ENCODE results near the gene ADIPOR2. TPM values are rescaled to one million over a fixed set of nuclear protein-coding genes. Genes with fewer than 3 reads are reported as not detected.

The ADIPOR2 gene
- total RNA-seq, 5 donors from 2014 or later (not counting 1 experiment from before 2014, with no cell fraction given): 21.7 to 35.0 (median 33.4) TPM

GRCh38 chr12:1804545-1805332, 113.9 kb downstream of the ADIPOR2 start:
- peak; percentile 62 to 92 (median 83) for DNase-seq
- peak overlapping the region; percentile 80 to 87 for H3K27ac Mint-ChIP-seq
- H3K27me3 Mint-ChIP-seq: no peaks in the 10 kb centered on the region
- peaks cover 7 to 15% (median 9%) of the 10 kb centered on the region in 3 donors for H3K4me1 Mint-ChIP-seq
- ChIA-PET CTCF (no interaction called here), POLR2A (interaction anchor here in 1 of 2 donors (0.5 to 0.6 kb wide), 2 partner anchors 817 to 855 kb away, joined by 3 read pairs; partner anchors contain the start of gene RAD52)
- peak overlapping the region in 1 of 3 donors; percentile 17 for H3K4me3 Mint-ChIP-seq
- peaks cover 0 to 4% (median 0%) of the 10 kb centered on the region in 3 donors for H3K9me3 Mint-ChIP-seq
- peaks cover 3% of the 10 kb centered on the region for H3K36me3 Mint-ChIP-seq
- H3K27ac ChIP-seq (ENCODE audit: low read length): peak overlapping the region; percentile 40
- peak; percentile 88 to 100 (median 94) for ATAC-seq (replicated peaks in 1 of 4)
- no peaks in the 10 kb centered on the region for H3K36me3 ChIP-seq (ENCODE audit: control insufficient read depth in 2 of 2, extremely low read depth in 1 of 2, insufficient read depth in 1 of 2, low read length in 1 of 2)
- H3K27me3 ChIP-seq (replicated peaks in 1 of 2; ENCODE audit: control insufficient read depth in 2 of 2, extremely low read depth in 1 of 2, insufficient read depth in 2 of 2, low read length in 1 of 2): no peaks in the 10 kb centered on the region
- WGBS (ENCODE audit: insufficient coverage): 71% methylated on average over 15 of the region's 25 CpGs
- no peaks in the 10 kb centered on the region for H3K9me3 ChIP-seq
- H3K4me3 ChIP-seq (ENCODE audit: control insufficient read depth in 1 of 2, extremely low read depth in 1 of 2, low read length in 1 of 2): peak overlapping the region in 1 of 2 donors; percentile 5
- H3K4me1 ChIP-seq (ENCODE audit: control insufficient read depth in 1 of 2, extremely low read depth in 1 of 2, insufficient read depth in 2 of 2, low read length in 2 of 2): peaks cover 2 to 29% of the 10 kb centered on the region in 2 experiments

GRCh38 chr12:1805441-1806081, 114.7 kb downstream of the ADIPOR2 start:
- Histone ChIP-seq H3K4me1 (ENCODE audit: control insufficient read depth in 1 of 2, extremely low read depth in 1 of 2, insufficient read depth in 2 of 2, low read length in 2 of 2) (peaks cover 2 to 37% of the 10 kb centered on the region in 2 experiments), H3K27ac (ENCODE audit: low read length) (no peak overlapping the region), H3K36me3 (ENCODE audit: control insufficient read depth in 2 of 2, extremely low read depth in 1 of 2, insufficient read depth in 1 of 2, low read length in 1 of 2) (no peaks in the 10 kb centered on the region), H3K27me3 (replicated peaks in 1 of 2; ENCODE audit: control insufficient read depth in 2 of 2, extremely low read depth in 1 of 2, insufficient read depth in 2 of 2, low read length in 1 of 2) (no peaks in the 10 kb centered on the region), H3K4me3 (ENCODE audit: control insufficient read depth in 1 of 2, extremely low read depth in 1 of 2, low read length in 1 of 2) (no peak overlapping the region), H3K9me3 (no peaks in the 10 kb centered on the region)
- ChIA-PET POLR2A (no interaction called here), CTCF (interaction anchor here in 1 of 2 donors (0.6 to 0.7 kb wide), 2 partner anchors 135 kb away, joined by 3 read pairs; no protein-coding TSS in a partner anchor)
- H3K27ac Mint-ChIP-seq: peak overlapping the region in 1 of 2 donors; percentile 15
- H3K9me3 Mint-ChIP-seq: peaks cover 0 to 4% (median 0%) of the 10 kb centered on the region in 3 donors
- no peak for ATAC-seq (replicated peaks in 1 of 4)
- peaks cover 3% of the 10 kb centered on the region for H3K36me3 Mint-ChIP-seq
- DNase-seq: peak in 1 of 35 experiments; percentile 23
- H3K4me3 Mint-ChIP-seq: no peak overlapping the region
- H3K27me3 Mint-ChIP-seq: no peaks in the 10 kb centered on the region
- peaks cover 8 to 24% (median 9%) of the 10 kb centered on the region in 3 donors for H3K4me1 Mint-ChIP-seq
- 95% methylated on average over 16 of the region's 16 CpGs for WGBS (ENCODE audit: insufficient coverage)

- ChIA-PET POLR2A (no interaction called here), CTCF (interaction anchor here in 1 of 2 donors (0.7 kb wide), 1 partner anchor 134 kb away, joined by 3 read pairs; no protein-coding TSS in a partner anchor)
- Histone ChIP-seq H3K36me3 (ENCODE audit: control insufficient read depth in 2 of 2, extremely low read depth in 1 of 2, insufficient read depth in 1 of 2, low read length in 1 of 2) (no peaks in the 10 kb centered on the region), H3K4me1 (ENCODE audit: control insufficient read depth in 1 of 2, extremely low read depth in 1 of 2, insufficient read depth in 2 of 2, low read length in 2 of 2) (peaks cover 2 to 46% of the 10 kb centered on the region in 2 experiments), H3K9me3 (no peaks in the 10 kb centered on the region), H3K27me3 (replicated peaks in 1 of 2; ENCODE audit: control insufficient read depth in 2 of 2, extremely low read depth in 1 of 2, insufficient read depth in 2 of 2, low read length in 1 of 2) (no peaks in the 10 kb centered on the region), H3K4me3 (ENCODE audit: control insufficient read depth in 1 of 2, extremely low read depth in 1 of 2, low read length in 1 of 2) (no peak overlapping the region), H3K27ac (ENCODE audit: low read length) (no peak overlapping the region)
- Mint-ChIP-seq H3K27ac (peak overlapping the region in 1 of 2 donors; percentile 64), H3K4me1 (peaks cover 9 to 28% (median 13%) of the 10 kb centered on the region in 3 donors), H3K4me3 (no peak overlapping the region), H3K36me3 (peaks cover 3% of the 10 kb centered on the region), H3K9me3 (peaks cover 0 to 4% (median 0%) of the 10 kb centered on the region in 3 donors), H3K27me3 (no peaks in the 10 kb centered on the region)
- ATAC-seq (replicated peaks in 1 of 4): no peak
- 97% methylated on average over 4 of the region's 7 CpGs for WGBS (ENCODE audit: insufficient coverage)
- no peak for DNase-seq
Measured at GRCh38 chr12:1806301-1807086, 115.6 kb downstream of the ADIPOR2 start.

- Histone ChIP-seq H3K36me3 (ENCODE audit: control insufficient read depth in 2 of 2, extremely low read depth in 1 of 2, insufficient read depth in 1 of 2, low read length in 1 of 2) (no peaks in the 10 kb centered on the region), H3K4me1 (ENCODE audit: control insufficient read depth in 1 of 2, extremely low read depth in 1 of 2, insufficient read depth in 2 of 2, low read length in 2 of 2) (peaks cover 2 to 54% of the 10 kb centered on the region in 2 experiments), H3K9me3 (no peaks in the 10 kb centered on the region), H3K27ac (ENCODE audit: low read length) (no peak overlapping the region), H3K27me3 (replicated peaks in 1 of 2; ENCODE audit: control insufficient read depth in 2 of 2, extremely low read depth in 1 of 2, insufficient read depth in 2 of 2, low read length in 1 of 2) (no peaks in the 10 kb centered on the region), H3K4me3 (ENCODE audit: control insufficient read depth in 1 of 2, extremely low read depth in 1 of 2, low read length in 1 of 2) (no peak overlapping the region)
- Mint-ChIP-seq H3K4me3 (no peak overlapping the region), H3K27ac (no peak overlapping the region), H3K9me3 (peaks cover 0 to 4% (median 0%) of the 10 kb centered on the region in 3 donors), H3K36me3 (peaks cover 3% of the 10 kb centered on the region), H3K27me3 (no peaks in the 10 kb centered on the region), H3K4me1 (peaks cover 9 to 30% (median 15%) of the 10 kb centered on the region in 3 donors)
- ChIA-PET CTCF (interaction anchor here (0.7 to 1.3 kb wide), 2 partner anchors 132 to 164 kb away, joined by 3 to 4 read pairs; no protein-coding TSS in a partner anchor), POLR2A (no interaction called here)
- DNase-seq (no peak), ATAC-seq (replicated peaks in 1 of 4) (no peak)
- 88% methylated on average over 8 of the region's 15 CpGs for WGBS (ENCODE audit: insufficient coverage)
Measured at GRCh38 chr12:1807087-1807860, 116.4 kb downstream of the ADIPOR2 start.

- H3K4me3 ChIP-seq (ENCODE audit: control insufficient read depth in 1 of 2, extremely low read depth in 1 of 2, low read length in 1 of 2): no peak overlapping the region
- peaks cover 0 to 4% (median 0%) of the 10 kb centered on the region in 3 donors for H3K9me3 Mint-ChIP-seq
- CTCF ChIA-PET: interaction anchor here in 1 of 2 donors (1.3 kb wide), 1 partner anchor 132 kb away, joined by 4 read pairs; no protein-coding TSS in a partner anchor
- no peaks in the 10 kb centered on the region for H3K9me3 ChIP-seq
- no peak overlapping the region for H3K27ac Mint-ChIP-seq
- H3K36me3 ChIP-seq (ENCODE audit: control insufficient read depth in 2 of 2, extremely low read depth in 1 of 2, insufficient read depth in 1 of 2, low read length in 1 of 2): no peaks in the 10 kb centered on the region
- POLR2A ChIA-PET: no interaction called here
- no peak for DNase-seq
- ATAC-seq (replicated peaks in 1 of 4): no peak
- H3K4me1 ChIP-seq (ENCODE audit: control insufficient read depth in 1 of 2, extremely low read depth in 1 of 2, insufficient read depth in 2 of 2, low read length in 2 of 2): peaks cover 2 to 56% of the 10 kb centered on the region in 2 experiments
- no peaks in the 10 kb centered on the region for H3K27me3 Mint-ChIP-seq
- WGBS (ENCODE audit: insufficient coverage): 84% methylated on average over 9 of the region's 19 CpGs
- H3K27ac ChIP-seq (ENCODE audit: low read length): peak overlapping the region; percentile 31
- H3K27me3 ChIP-seq (replicated peaks in 1 of 2; ENCODE audit: control insufficient read depth in 2 of 2, extremely low read depth in 1 of 2, insufficient read depth in 2 of 2, low read length in 1 of 2): no peaks in the 10 kb centered on the region
- H3K36me3 Mint-ChIP-seq: peaks cover 3% of the 10 kb centered on the region
- peaks cover 13 to 32% (median 15%) of the 10 kb centered on the region in 3 donors for H3K4me1 Mint-ChIP-seq
- no peak overlapping the region for H3K4me3 Mint-ChIP-seq
Measured at GRCh38 chr12:1808036-1808797, 117.3 kb downstream of the ADIPOR2 start.
